CD4-positive, alpha-beta T cell treated with Interleukin-4 for 4 hours (primary cell): ENCODE measurements around the gene TMEM132A.
"Not testable (repeated sequence)": the region's sequence is repeated elsewhere in the genome, so short reads cannot be mapped to it uniquely, and the experiment has no call there.

Experiments used
- DNase-seq: peaks from one replicate; pipeline ENCODE4 v3.0.0-alpha.2; 2020

Gene TMEM132A

GRCh38 chr11:60964801-60965200 lies 40.5 kb downstream of the TMEM132A start:
- DNase-seq = no peak

GRCh38 chr11:60966890-60967289 lies 42.6 kb downstream of the TMEM132A start:
- DNase-seq = no peak

- no peak for DNase-seq
Observed at GRCh38 chr11:60968223-60968622, 44.0 kb downstream of the TMEM132A start.

GRCh38 chr11:60970369-60970774 lies 46.1 kb downstream of the TMEM132A start:
- peak; percentile 76 for DNase-seq

- DNase-seq = no peak
Observed at GRCh38 chr11:60970890-60971289, 46.6 kb downstream of the TMEM132A start.

- peak; percentile 81 for DNase-seq
Observed at GRCh38 chr11:60971520-60971919, 47.3 kb downstream of the TMEM132A start, which contains the start of gene CD6. Gene CD6, plus strand, starts transcription at chr11:60971680. Its CDS starts 186 bp downstream, at chr11:60971866.

GRCh38 chr11:60972182-60973030 lies 48.1 kb downstream of the TMEM132A start:
- DNase-seq = no peak

GRCh38 chr11:60973699-60974098 lies 49.4 kb downstream of the TMEM132A start:
- no peak for DNase-seq

GRCh38 chr11:60974316-60974715 lies 50.1 kb downstream of the TMEM132A start:
- DNase-seq = not testable (repeated sequence)

GRCh38 chr11:60974726-60975125 lies 50.5 kb downstream of the TMEM132A start:
- no peak for DNase-seq

GRCh38 chr11:60977224-60977623 lies 53.0 kb downstream of the TMEM132A start:
- DNase-seq = no peak

GRCh38 chr11:60977836-60978235 lies 53.6 kb downstream of the TMEM132A start:
- DNase-seq = no peak

GRCh38 chr11:60978546-60979380 lies 54.5 kb downstream of the TMEM132A start:
- DNase-seq = peak; percentile 68

GRCh38 chr11:60981515-60981914 lies 57.3 kb downstream of the TMEM132A start:
- no peak for DNase-seq

GRCh38 chr11:60982184-60982583 lies 57.9 kb downstream of the TMEM132A start:
- no peak for DNase-seq

- DNase-seq = no peak
Observed at GRCh38 chr11:60984149-60984548, 59.9 kb downstream of the TMEM132A start.

- no peak for DNase-seq
Observed at GRCh38 chr11:60984636-60985035, 60.4 kb downstream of the TMEM132A start.

GRCh38 chr11:60985501-60985900 lies 61.2 kb downstream of the TMEM132A start:
- DNase-seq = no peak

- DNase-seq = peak; percentile 97
Observed at GRCh38 chr11:60985991-60986915, 62.0 kb downstream of the TMEM132A start.
